Gastroesophageal sphincter (tissue), 4 donors: Measurements from ENCODE around the gene HAP1. TPM values are rescaled to one million over a fixed set of nuclear protein-coding genes. Genes with fewer than 3 reads are reported as not detected.

Experiments
- ATAC-seq: fragments of 150-250 bp; one replicate; pipeline ENCODE4 v1.9.1; 2016; ENCODE audit warnings: mild to moderate bottlenecking, moderate library complexity
- H3K27ac ChIP-seq, 4 donors: fragments of 200-600 bp; sonication (generic) in 3 of 4; 1 replicate in 3 of 4; 2 replicates in 1 of 4; pipeline ENCODE4 v1.5.1; 2016 to 2019
- H3K27me3 ChIP-seq: fragments of 200-600 bp; sonication (generic); one replicate; pipeline ENCODE4 v1.5.1; 2019
- H3K36me3 ChIP-seq, 2 donors: fragments of 200-600 bp; sonication (generic); one replicate each; pipeline ENCODE4 v1.5.1; 2019; ENCODE audit warnings: control low read depth in 1 of 2
- H3K4me1 ChIP-seq, 3 donors: fragments of 200-600 bp; sonication (generic); 1 replicate in 2 of 3; 2 replicates in 1 of 3; pipeline ENCODE4 v1.5.1; 2016 to 2019; ENCODE audit warnings: control low read depth in 2 of 3
- H3K4me3 ChIP-seq, 2 donors: fragments of 200-600 bp; sonication (generic); one replicate each; pipeline ENCODE4 v1.5.1; 2019; ENCODE audit warnings: mild to moderate bottlenecking in 1 of 2, moderate library complexity in 1 of 2
- H3K9me3 ChIP-seq, 3 donors: fragments of 200-600 bp; sonication (generic); one replicate each; pipeline ENCODE4 v1.5.1; 2017 to 2019; ENCODE audit warnings: control low read depth in 2 of 3
- EP300 ChIP-seq: sonication (generic); formaldehyde crosslinking; IDR thresholded peaks from one replicate; pipeline ENCODE4 v1.6.1; 2017; ENCODE audit warnings: antibody characterized with exemption, mild to moderate bottlenecking
- POLR2A ChIP-seq, 2 donors: fragments of 450-650 bp; IDR thresholded peaks; one replicate each; pipeline ENCODE4 v1.6.1; 2017; ENCODE audit warnings: antibody characterized with exemption in 2 of 2, mild to moderate bottlenecking in 2 of 2, moderate library complexity in 1 of 2
- POLR2AphosphoS5 ChIP-seq: sonication (generic); formaldehyde crosslinking; IDR thresholded peaks from one replicate; pipeline ENCODE4 v1.6.1; 2017; ENCODE audit warnings: antibody characterized with exemption
- WGBS, 2 donors: methylation state at CpG; one replicate each; pipeline ENCODE4 v1.1.5; 2018; ENCODE audit warnings: low coverage in 1 of 2; 5-methylcytosine and 5-hydroxymethylcytosine counted together
- total RNA-seq, 4 donors: library from RNA; depleted of rRNA; stranded (reverse); fragments of >200 nt; gene quantifications; one replicate each; pipeline ENCODE4 v1.1.0, GENCODE V29; 2016
- TF ChIP-seq, protein P1 (sequence below), 4 experiments: fragments of 200-600 bp in 2 of 4; fragments of 450-650 bp in 2 of 4; sonication (generic) in 1 of 4; IDR thresholded peaks; one replicate each; pipeline ENCODE4 v1.5.1; 2017 to 2019; ENCODE audit warnings: antibody characterized with exemption in 4 of 4, mild to moderate bottlenecking in 2 of 4, moderate library complexity in 2 of 4

Gene HAP1
- total RNA-seq, 4 donors from 2014 or later, result 0.54 TPM; not detected in 3

- H3K4me3 ChIP-seq, result no peak overlapping the region
- no peaks in the 10 kb centered on the region for H3K27me3 ChIP-seq
- H3K36me3 ChIP-seq, result peaks cover 0 to 99% of the 10 kb centered on the region in 2 donors
- no peaks in the 10 kb centered on the region for H3K4me1 ChIP-seq
- no peak overlapping the region for H3K27ac ChIP-seq
- no peaks in the 10 kb centered on the region for H3K9me3 ChIP-seq
- ATAC-seq, result no peak
- TF ChIP-seq POLR2A (IDR thresholded peaks at IDR 0.05) (no peak), POLR2AphosphoS5 (no peak), EP300 (no peak)
- TF ChIP-seq, protein P1, sequence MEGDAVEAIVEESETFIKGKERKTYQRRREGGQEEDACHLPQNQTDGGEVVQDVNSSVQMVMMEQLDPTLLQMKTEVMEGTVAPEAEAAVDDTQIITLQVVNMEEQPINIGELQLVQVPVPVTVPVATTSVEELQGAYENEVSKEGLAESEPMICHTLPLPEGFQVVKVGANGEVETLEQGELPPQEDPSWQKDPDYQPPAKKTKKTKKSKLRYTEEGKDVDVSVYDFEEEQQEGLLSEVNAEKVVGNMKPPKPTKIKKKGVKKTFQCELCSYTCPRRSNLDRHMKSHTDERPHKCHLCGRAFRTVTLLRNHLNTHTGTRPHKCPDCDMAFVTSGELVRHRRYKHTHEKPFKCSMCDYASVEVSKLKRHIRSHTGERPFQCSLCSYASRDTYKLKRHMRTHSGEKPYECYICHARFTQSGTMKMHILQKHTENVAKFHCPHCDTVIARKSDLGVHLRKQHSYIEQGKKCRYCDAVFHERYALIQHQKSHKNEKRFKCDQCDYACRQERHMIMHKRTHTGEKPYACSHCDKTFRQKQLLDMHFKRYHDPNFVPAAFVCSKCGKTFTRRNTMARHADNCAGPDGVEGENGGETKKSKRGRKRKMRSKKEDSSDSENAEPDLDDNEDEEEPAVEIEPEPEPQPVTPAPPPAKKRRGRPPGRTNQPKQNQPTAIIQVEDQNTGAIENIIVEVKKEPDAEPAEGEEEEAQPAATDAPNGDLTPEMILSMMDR (IDR thresholded peaks at IDR 0.05), result no peak
Measured at GRCh38 chr17:41766135-41766534, 31.7 kb upstream of the HAP1 start.

GRCh38 chr17:41763327-41763726 is 28.9 kb upstream of the HAP1 start:
- Histone ChIP-seq H3K9me3 (no peaks in the 10 kb centered on the region), H3K4me3 (no peak overlapping the region), H3K36me3 (peaks cover 0 to 96% of the 10 kb centered on the region in 2 donors), H3K27ac (no peak overlapping the region), H3K27me3 (no peaks in the 10 kb centered on the region), H3K4me1 (no peaks in the 10 kb centered on the region)
- ATAC-seq, result no peak
- TF ChIP-seq, protein P1 (IDR thresholded peaks at IDR 0.05), result no peak
- TF ChIP-seq POLR2AphosphoS5 (no peak), POLR2A (IDR thresholded peaks at IDR 0.05) (no peak), EP300 (no peak)
- 100% methylated on average over 1 of the region's 8 CpGs; no CpG with 5 or more reads in 1 of the 2 donors for WGBS, 2 donors

GRCh38 chr17:41762841-41763240 is 28.4 kb upstream of the HAP1 start:
- ATAC-seq, result no peak
- WGBS, 2 donors, result 93 to 95% methylated on average over 3 to 5 of the region's 16 CpGs
- H3K27ac ChIP-seq, result no peak overlapping the region
- peaks cover 0 to 96% of the 10 kb centered on the region in 2 donors for H3K36me3 ChIP-seq
- no peak for TF ChIP-seq POLR2AphosphoS5
- TF ChIP-seq, protein P1 (IDR thresholded peaks at IDR 0.05), result no peak
- TF ChIP-seq POLR2A (IDR thresholded peaks at IDR 0.05), result no peak
- no peak for TF ChIP-seq EP300
- no peaks in the 10 kb centered on the region for H3K27me3 ChIP-seq
- H3K4me3 ChIP-seq, result no peak overlapping the region
- H3K4me1 ChIP-seq, result no peaks in the 10 kb centered on the region
- H3K9me3 ChIP-seq, result no peaks in the 10 kb centered on the region

DNA sequence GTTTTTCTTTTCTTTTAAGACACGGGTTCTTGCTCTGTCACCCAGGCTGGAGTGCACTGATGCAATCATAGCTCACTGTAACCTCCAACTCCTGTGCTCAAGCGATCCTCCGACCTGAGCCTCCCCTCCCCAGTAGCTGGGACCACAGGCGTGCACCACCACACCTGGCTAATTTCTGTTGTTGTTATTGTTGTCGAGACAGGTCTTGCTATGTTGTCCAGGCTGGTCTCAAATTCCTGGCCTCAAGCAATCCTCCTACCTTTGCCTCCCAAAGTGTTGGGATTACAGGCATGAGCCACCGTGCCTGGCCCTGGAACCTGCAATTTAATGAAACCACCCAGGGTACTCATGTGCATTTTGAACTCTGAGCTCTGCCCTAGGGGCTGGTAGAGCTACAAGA is 27.9 kb upstream of the HAP1 start:
- Histone ChIP-seq H3K27me3 (no peaks in the 10 kb centered on the region), H3K27ac (no peak overlapping the region), H3K4me3 (no peak overlapping the region), H3K36me3 (peaks cover 0 to 96% of the 10 kb centered on the region in 2 donors), H3K4me1 (no peaks in the 10 kb centered on the region), H3K9me3 (no peaks in the 10 kb centered on the region)
- TF ChIP-seq, protein P1 (IDR thresholded peaks at IDR 0.05), result no peak
- no peak for TF ChIP-seq POLR2AphosphoS5
- TF ChIP-seq EP300, result no peak
- no peak for TF ChIP-seq POLR2A (IDR thresholded peaks at IDR 0.05)
- 83 to 100% methylated on average over 1 to 5 of the region's 6 CpGs for WGBS, 2 donors
- ATAC-seq, result no peak

DNA sequence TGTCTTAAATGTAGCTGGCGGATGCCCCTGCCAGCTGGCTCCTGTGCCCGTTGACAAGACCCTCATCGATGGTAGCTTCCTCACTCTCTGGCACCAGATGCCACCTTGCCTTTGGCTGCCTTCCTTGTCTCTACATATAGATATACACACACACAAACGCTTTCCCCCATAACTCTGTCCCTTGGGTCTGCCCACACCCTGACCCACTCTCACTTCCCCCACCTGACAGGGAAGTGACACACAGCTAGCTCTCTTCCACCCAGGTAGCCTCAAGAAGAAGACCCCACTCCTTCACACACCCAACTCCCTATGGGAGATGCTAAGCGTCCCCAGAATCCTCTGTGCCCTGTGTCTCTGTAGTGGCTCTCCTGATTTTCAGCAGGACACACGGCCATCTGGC is 26.4 kb upstream of the HAP1 start:
- H3K27ac ChIP-seq, result no peak overlapping the region
- no peaks in the 10 kb centered on the region for H3K27me3 ChIP-seq
- 84 to 94% methylated on average over 3 to 5 of the region's 6 CpGs for WGBS, 2 donors
- peaks cover 0 to 97% of the 10 kb centered on the region in 2 donors for H3K36me3 ChIP-seq
- H3K4me1 ChIP-seq, result no peaks in the 10 kb centered on the region
- H3K4me3 ChIP-seq, result no peak overlapping the region
- ATAC-seq, result no peak
- H3K9me3 ChIP-seq, result no peaks in the 10 kb centered on the region
- TF ChIP-seq EP300 (no peak), POLR2A (IDR thresholded peaks at IDR 0.05) (no peak), POLR2AphosphoS5 (no peak)
- TF ChIP-seq, protein P1 (IDR thresholded peaks at IDR 0.05), result no peak
